ENCODE measurements around the gene RHOU.

Gene RHOU

GRCh38 chr1:228783418-228784040 lies 48.2 kb downstream of the RHOU start:
- no peak for DNase-seq (ENCODE audit: low read depth in 3 of 3)

GRCh38 chr1:228784181-228784580 lies 48.9 kb downstream of the RHOU start:
- no peak for DNase-seq (ENCODE audit: low read depth in 3 of 3)

DNA sequence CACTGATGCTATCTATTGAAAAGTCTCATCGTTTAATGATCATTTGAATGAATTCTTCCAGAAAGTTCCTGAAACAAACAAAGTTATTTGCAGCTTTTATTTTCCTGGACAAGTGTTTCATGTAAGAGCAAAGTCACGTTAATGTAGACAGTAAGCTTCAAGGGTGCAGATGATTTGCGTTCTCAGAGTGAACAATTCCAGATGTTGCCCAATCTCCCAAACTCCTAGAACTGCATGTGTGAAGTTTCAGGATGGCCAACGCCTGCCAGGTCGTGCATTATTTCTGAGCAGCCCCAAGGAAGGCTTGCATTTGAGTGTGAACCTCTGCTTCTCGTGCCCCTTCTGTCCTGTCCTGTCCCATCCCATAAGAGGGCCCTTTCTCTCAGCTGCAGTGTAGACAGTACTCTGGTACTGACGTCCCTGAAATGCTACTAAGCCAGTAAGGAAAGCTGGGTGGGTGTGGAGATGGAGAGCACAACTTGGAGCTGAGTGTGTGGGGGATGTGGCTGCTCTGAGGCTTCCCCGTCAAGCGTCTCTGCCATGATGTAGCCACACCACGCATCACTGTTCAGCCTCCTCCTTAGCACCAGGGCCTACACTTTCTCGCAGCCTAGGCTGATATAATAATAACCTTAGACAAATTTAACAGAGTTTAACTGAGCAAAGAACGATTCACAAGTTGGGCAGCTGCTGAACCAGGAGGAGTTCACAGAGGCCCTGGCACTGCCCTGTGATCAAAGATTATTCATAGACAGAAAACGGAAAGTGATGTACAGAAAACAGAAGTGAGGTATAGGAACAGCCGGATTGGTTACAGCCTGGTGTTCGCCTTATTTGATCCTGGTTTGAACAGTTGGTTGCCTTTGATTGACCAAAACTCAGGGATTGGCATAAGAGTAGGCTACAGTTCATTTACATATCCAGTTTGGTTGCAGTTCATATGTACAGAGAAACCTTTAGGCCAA lies 50.4 kb downstream of the RHOU start:
- no peak for DNase-seq (ENCODE audit: low read depth in 3 of 3)

- DNase-seq (ENCODE audit: low read depth in 3 of 3), result no peak
These were observed 51.3 kb downstream of the RHOU start for GRCh38 chr1:228786361-228787129.

DNA sequence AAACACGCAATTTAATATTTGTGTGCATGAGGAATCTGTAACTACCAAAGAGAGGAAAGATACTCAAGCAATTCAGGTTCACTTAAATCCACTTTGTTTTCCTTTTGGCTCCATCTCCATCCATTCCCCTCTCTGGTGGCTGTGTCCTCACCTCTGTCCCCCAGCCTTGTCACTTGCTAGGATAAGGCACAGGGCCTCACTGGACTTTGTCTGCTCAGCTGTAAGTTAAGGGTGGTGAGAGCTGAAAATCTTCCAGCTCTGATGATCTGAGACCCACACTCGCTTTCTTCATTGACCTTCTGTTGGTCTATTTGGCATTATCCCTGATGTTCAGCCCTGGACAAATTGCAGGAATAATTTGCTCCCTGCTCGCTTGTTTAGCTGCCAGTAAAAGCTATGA lies 56.5 kb downstream of the RHOU start:
- no peak for DNase-seq (ENCODE audit: low read depth in 3 of 3)

GRCh38 chr1:228792601-228793000 lies 57.3 kb downstream of the RHOU start:
- no peak for DNase-seq (ENCODE audit: low read depth in 3 of 3)

GRCh38 chr1:228793032-228793431 lies 57.8 kb downstream of the RHOU start:
- no peak for DNase-seq (ENCODE audit: low read depth in 3 of 3)

- peak in 1 of 3 donors; percentile 34 for DNase-seq (ENCODE audit: low read depth in 3 of 3)
These were observed 58.9 kb downstream of the RHOU start for GRCh38 chr1:228794173-228794572.

DNA sequence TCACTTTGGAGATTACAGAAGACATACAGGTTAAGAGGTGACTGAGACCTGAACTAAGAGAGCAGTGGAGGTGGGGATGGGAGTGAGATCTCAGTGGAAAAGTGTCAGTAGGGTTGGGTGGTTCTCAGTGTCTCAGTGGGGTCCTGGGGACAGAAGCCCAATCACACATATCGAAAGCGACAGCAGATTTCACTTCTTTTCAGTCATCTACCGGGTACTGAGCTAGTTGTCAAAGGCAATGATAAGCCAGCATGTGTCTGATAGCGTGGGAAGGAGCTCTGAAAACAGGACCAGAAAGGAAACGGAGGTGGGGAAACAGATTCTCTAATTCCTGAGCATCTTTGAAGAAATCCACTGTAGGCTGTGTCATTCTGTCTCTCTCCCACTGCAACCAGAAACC lies 59.5 kb downstream of the RHOU start:
- DNase-seq (ENCODE audit: low read depth in 3 of 3), result peak; percentile 17 to 38 (median 25)

- no peak for DNase-seq (ENCODE audit: low read depth in 3 of 3)
These were observed 60.3 kb downstream of the RHOU start for GRCh38 chr1:228795596-228795995.

All from stimulated activated CD4-positive, alpha-beta T cell treated with anti-CD3 and anti-CD28 coated beads, TNF-alpha, amount 100 ng/mL, for 48 hours (primary cell).